Cerebellar nuclear complex (tissue), 1 donor: Measurements from ENCODE around the gene NCKAP1.
"Not testable (repeated sequence)": the region's sequence is repeated elsewhere in the genome, so short reads cannot be mapped to it uniquely, and the experiment has no call there.

Experiments used
- DNase-seq, 2 experiments: peaks; one replicate each; lab custom pipeline; 2025; lab: John Stamatoyannopoulos, UW

NCKAP1 gene

GRCh38 chr2:182907081-182907830 lies 131.0 kb downstream of the NCKAP1 start:
- no peak for DNase-seq

GRCh38 chr2:182906454-182906853 lies 131.8 kb downstream of the NCKAP1 start:
- no peak for DNase-seq

- no peak for DNase-seq
Observed at GRCh38 chr2:182904844-182905243, 133.4 kb downstream of the NCKAP1 start.

GRCh38 chr2:182903566-182903965 lies 134.7 kb downstream of the NCKAP1 start:
- DNase-seq = no peak

- DNase-seq = no peak
Observed at GRCh38 chr2:182901748-182902147, 136.5 kb downstream of the NCKAP1 start.

GRCh38 chr2:182898718-182899117 lies 139.5 kb downstream of the NCKAP1 start:
- no peak for DNase-seq

GRCh38 chr2:182897137-182897536 lies 141.1 kb downstream of the NCKAP1 start:
- DNase-seq = no peak

GRCh38 chr2:182895798-182896197 lies 142.5 kb downstream of the NCKAP1 start:
- DNase-seq = no peak

- no peak for DNase-seq
Observed at GRCh38 chr2:182895169-182895568, 143.1 kb downstream of the NCKAP1 start.

- no peak for DNase-seq
Observed at GRCh38 chr2:182894174-182894573, 144.1 kb downstream of the NCKAP1 start.

- DNase-seq = no peak
Observed at GRCh38 chr2:182893666-182894065, 144.6 kb downstream of the NCKAP1 start.

- not testable (repeated sequence) for DNase-seq
Observed at GRCh38 chr2:182893035-182893434, 145.2 kb downstream of the NCKAP1 start.

- DNase-seq = no peak
Observed at GRCh38 chr2:182891611-182892010, 146.6 kb downstream of the NCKAP1 start.

GRCh38 chr2:182890773-182891378 lies 147.4 kb downstream of the NCKAP1 start:
- DNase-seq = no peak

GRCh38 chr2:182890305-182890704 lies 148.0 kb downstream of the NCKAP1 start:
- no peak for DNase-seq

GRCh38 chr2:182887753-182888415 lies 150.4 kb downstream of the NCKAP1 start:
- no peak for DNase-seq

GRCh38 chr2:182887093-182887492 lies 151.2 kb downstream of the NCKAP1 start:
- DNase-seq = no peak

GRCh38 chr2:182885771-182886170 lies 152.5 kb downstream of the NCKAP1 start:
- no peak for DNase-seq

GRCh38 chr2:182883451-182883850 lies 154.8 kb downstream of the NCKAP1 start:
- no peak for DNase-seq

- not testable (repeated sequence) for DNase-seq
Observed at GRCh38 chr2:182880100-182880499, 158.2 kb downstream of the NCKAP1 start.

- DNase-seq = not testable (repeated sequence)
Observed at GRCh38 chr2:182876653-182877052, 161.6 kb downstream of the NCKAP1 start.

- DNase-seq = no peak
Observed at GRCh38 chr2:182870227-182870626, 168.0 kb downstream of the NCKAP1 start.
